Aorta (tissue), 4 donors: ENCODE measurements around the gene BCKDHA. TPM values are rescaled to one million over a fixed set of nuclear protein-coding genes. Genes with fewer than 3 reads are reported as not detected.

Source experiments
- polyA plus RNA-seq, 2 donors: library from polyadenylated mRNA; stranded (reverse); fragments of 200-250 nt; gene quantifications; one replicate each; pipeline ENCODE4 v1.2.3, GENCODE V29; 2013
- total RNA-seq, 2 donors: library from RNA; stranded (reverse); fragmentation: NEBNext Ultra II Directional; extraction: Animal tissue kit (Norgen Biotek cat#: 25700); gene quantifications; one replicate each; pipeline ENCODE4 v1.2.1, GENCODE V29; 2021
- donor health status: healthy with polysubstance abuse.
- donor health status: Bipolar disorder and iron deficiency.
- donor health status: DM: no; HTN: no; CAD: no.
- donor health status: DM: yes; HTN: yes; CAD: no.

BCKDHA gene
- total and polyA plus RNA-seq, 4 donors: 11.1 to 50.6 (median 13.4) TPM

Other genes starting within 250 kb of the BCKDHA start
- 1 to 10 TPM; 1.7 to 2.5 TPM for gene CYP2S1, start 204.6 kb upstream of the BCKDHA start, total RNA-seq
- gene CYP2S1, start 204.6 kb upstream of the BCKDHA start, polyA plus RNA-seq: 10 to 100 TPM in 1 of 2 donors, not detected in 1; 11.5 TPM
- 100 to 1,000 TPM; 106 TPM for gene AXL, start 178.6 kb upstream of the BCKDHA start, total RNA-seq
- gene AXL, start 178.6 kb upstream of the BCKDHA start, polyA plus RNA-seq: 10 to 100 TPM; 14.8 to 44.6 TPM
- gene HNRNPUL1, start 133.4 kb upstream of the BCKDHA start, total RNA-seq: 100 to 1,000 TPM; 155 to 156 TPM
- 10 to 100 TPM; 59.5 to 82.5 TPM for gene HNRNPUL1, start 133.4 kb upstream of the BCKDHA start, polyA plus RNA-seq
- 10 to 100 TPM; 18.7 to 24.3 TPM for gene CCDC97, start 87.6 kb upstream of the BCKDHA start, total RNA-seq
- gene CCDC97, start 87.6 kb upstream of the BCKDHA start, polyA plus RNA-seq: 10 to 100 TPM in 1 of 2 donors, 1 to 10 TPM in 1; 7.0 to 10.8 TPM
- gene TGFB1, start 43.9 kb upstream of the BCKDHA start, total RNA-seq: 10 to 100 TPM; 81.6 to 97.5 TPM
- gene TGFB1, start 43.9 kb upstream of the BCKDHA start, polyA plus RNA-seq: 10 to 100 TPM; 25.4 to 56.6 TPM
- gene B9D2, start 33.7 kb upstream of the BCKDHA start, total RNA-seq: 1 to 10 TPM; 4.1 to 5.6 TPM
- 10 to 100 TPM in 1 of 2 donors, 1 to 10 TPM in 1; 1.6 to 13.5 TPM for gene B9D2, start 33.7 kb upstream of the BCKDHA start, polyA plus RNA-seq
- 10 to 100 TPM in 1 of 2 donors, 1 to 10 TPM in 1; 9.5 to 28.2 TPM for gene TMEM91, start 21.3 kb upstream of the BCKDHA start, total RNA-seq
- gene TMEM91, start 21.3 kb upstream of the BCKDHA start, polyA plus RNA-seq: 10 to 100 TPM in 1 of 2 donors, 1 to 10 TPM in 1; 8.9 to 55.8 TPM
- 1 to 10 TPM; 5.5 to 8.7 TPM for gene EXOSC5, start 459 bp upstream of the BCKDHA start, total RNA-seq
- 10 to 100 TPM in 1 of 2 donors, 1 to 10 TPM in 1; 9.9 to 15.4 TPM for gene EXOSC5, start 459 bp upstream of the BCKDHA start, polyA plus RNA-seq
- gene B3GNT8, start 29.6 kb downstream of the BCKDHA start, total RNA-seq: 1 to 10 TPM; 3.2 to 3.9 TPM
- gene B3GNT8, start 29.6 kb downstream of the BCKDHA start, polyA plus RNA-seq: 1 to 10 TPM; 3.7 to 7.4 TPM
- gene DMAC2, start 42.1 kb downstream of the BCKDHA start, total RNA-seq: 10 to 100 TPM; 28.3 to 31.5 TPM
- 10 to 100 TPM; 32.0 to 41.6 TPM for gene DMAC2, start 42.1 kb downstream of the BCKDHA start, polyA plus RNA-seq
- not detected for gene ERICH4, start 45.3 kb downstream of the BCKDHA start, total RNA-seq
- gene ERICH4, start 45.3 kb downstream of the BCKDHA start, polyA plus RNA-seq: 10 to 100 TPM in 1 of 2 donors, not detected in 1; 13.4 TPM
- 1 to 10 TPM; 1.6 to 3.1 TPM for gene CEACAM21, start 178.3 kb downstream of the BCKDHA start, total RNA-seq
- gene CEACAM21, start 178.3 kb downstream of the BCKDHA start, polyA plus RNA-seq: under 1 TPM in 1 of 2 donors, not detected in 1; 0.38 TPM
- 1 to 10 TPM in 1 of 2 donors, under 1 TPM in 1; 0.84 to 1.8 TPM for gene CEACAM4, start 229.3 kb downstream of the BCKDHA start, total RNA-seq
- gene CEACAM4, start 229.3 kb downstream of the BCKDHA start, polyA plus RNA-seq: under 1 TPM in 1 of 2 donors, not detected in 1; 0.51 TPM